H1 (cell line): ENCODE measurements around the gene CYP2F1. TPM values are rescaled to one million over a fixed set of nuclear protein-coding genes. Genes with fewer than 3 reads are reported as not detected.
"Not testable (repeated sequence)": the region's sequence is repeated elsewhere in the genome, so short reads cannot be mapped to it uniquely, and the experiment has no call there.

Source experiments
- CTCF ChIA-PET: fragments of 300-600 bp; sonication (Branson Sonifier 250); formaldehyde crosslinking; loops from one replicate; lab custom pipeline; 2021; ENCODE audit not compliant: partially characterized antibody; lab: Charles Lee
- POLR2A ChIA-PET: fragments of 300-600 bp; sonication (Branson Sonifier 250); formaldehyde crosslinking; loops from one replicate; lab custom pipeline; 2021; ENCODE audit warnings: inconsistent platforms; ENCODE audit not compliant: partially characterized antibody; lab: Charles Lee
- DNase-seq, 2 experiments: peaks; one replicate each; pipeline versions ENCODE4 v3.0.0 to v3.0.0-alpha.2; 2010 to 2022; ENCODE audit warnings: low spot score in 2 of 2, low read depth in 1 of 2, mixed read lengths in 1 of 2
- FAIRE-seq: peaks from 2 replicates; lab custom pipeline; 2011; peaks lifted over from hg19 to GRCh38; lab: Jason Lieb, UNC
- H2AFZ ChIP-seq: 2 replicates; pipeline ENCODE4 v1.8.1; 2012; ENCODE audit warnings: low read length, inconsistent platforms
- H2AK5ac ChIP-seq: 2 replicates; pipeline ENCODE4 v1.6.1; 2013; ENCODE audit warnings: low read depth, low read length
- H2BK120ac ChIP-seq: replicated peaks from 2 replicates; pipeline ENCODE3; 2013; ENCODE audit warnings: low read depth, low read length, inconsistent platforms
- H2BK12ac ChIP-seq: 2 replicates; pipeline ENCODE4 v1.6.1; 2013; ENCODE audit warnings: low read depth, low read length
- H2BK15ac ChIP-seq: 2 replicates; pipeline ENCODE4 v1.6.1; 2013; ENCODE audit warnings: low read length
- H2BK20ac ChIP-seq: 2 replicates; pipeline ENCODE4 v1.6.1; 2013; ENCODE audit warnings: low read length
- H2BK5ac ChIP-seq: 2 replicates; pipeline ENCODE4 v1.6.1; 2013; ENCODE audit warnings: low read depth, low read length
- H3K14ac ChIP-seq: 2 replicates; pipeline ENCODE4 v1.6.1; 2013; ENCODE audit warnings: inconsistent platforms; ENCODE audit not compliant: insufficient read length
- H3K18ac ChIP-seq: 2 replicates; pipeline ENCODE4 v1.6.1; 2013; ENCODE audit warnings: low read length; ENCODE audit errors: extremely low read depth
- H3K23ac ChIP-seq: 2 replicates; pipeline ENCODE4 v1.6.1; 2013; ENCODE audit warnings: inconsistent platforms; ENCODE audit not compliant: insufficient read length
- H3K23me2 ChIP-seq: 2 replicates; pipeline ENCODE4 v1.6.1; 2013; ENCODE audit warnings: low read depth, low read length
- H3K27ac ChIP-seq: 2 replicates; pipeline ENCODE4 v1.6.1; 2011; ENCODE audit warnings: low read depth, low read length, inconsistent platforms
- H3K27me3 ChIP-seq, 4 experiments: replicated peaks in 1 of 4; 1 replicate in 1 of 4; 2 replicates in 3 of 4; pipeline versions ENCODE4 v1.6.1 to v1.8.1; 2011 to 2013; ENCODE audit warnings: low read length in 3 of 4, mild to moderate bottlenecking in 3 of 4, inconsistent platforms in 2 of 4, mixed read lengths in 2 of 4, moderate library complexity in 1 of 4; ENCODE audit not compliant: control insufficient read depth in 3 of 4, insufficient read depth in 3 of 4; ENCODE audit errors: extremely low read depth in 1 of 4
- H3K36me3 ChIP-seq, 4 experiments: 2 replicates each; pipeline versions ENCODE4 v1.6.1 to v1.8.1; 2011 to 2013; ENCODE audit warnings: mild to moderate bottlenecking in 4 of 4, low read length in 3 of 4, moderate library complexity in 2 of 4, control low read depth in 1 of 4, inconsistent platforms in 1 of 4; ENCODE audit not compliant: insufficient read depth in 4 of 4, control insufficient read depth in 2 of 4
- H3K4ac ChIP-seq: replicated peaks from 2 replicates; pipeline ENCODE3; 2013; ENCODE audit warnings: low read length, low read depth, mixed read lengths, inconsistent platforms; ENCODE audit not compliant: insufficient read length
- H3K4me1 ChIP-seq, 4 experiments: replicated peaks in 1 of 4; 1 replicate in 1 of 4; 2 replicates in 3 of 4; pipeline versions ENCODE4 v1.6.1 to v1.8.1; 2011 to 2013; ENCODE audit warnings: low read length in 3 of 4, inconsistent platforms in 2 of 4, mixed read lengths in 1 of 4; ENCODE audit not compliant: insufficient read depth in 4 of 4, control insufficient read depth in 3 of 4
- H3K4me2 ChIP-seq, 2 experiments: 2 replicates each; pipeline versions ENCODE4 v1.6.1 to v1.8.1; 2011 to 2013; ENCODE audit warnings: low read depth in 2 of 2, low read length in 2 of 2, control low read depth in 1 of 2, inconsistent platforms in 1 of 2, mild to moderate bottlenecking in 1 of 2; ENCODE audit not compliant: insufficient read depth in 1 of 2
- H3K4me3 ChIP-seq, 4 experiments: fragments of 200-600, 300-600 bp in 1 of 4; sonication (generic), shearing (Covaris generic), sonication (Bioruptor Twin) in 1 of 4; 2 replicates each; pipeline versions ENCODE4 v1.5.1 to v1.8.1; 2011 to 2016; ENCODE audit warnings: low read length in 4 of 4, low read depth in 3 of 4, control low read depth in 2 of 4, inconsistent platforms in 2 of 4, mild to moderate bottlenecking in 2 of 4, mixed read lengths in 1 of 4, moderate library complexity in 1 of 4; ENCODE audit not compliant: insufficient read depth in 2 of 4; ENCODE audit errors: extremely low read depth in 1 of 4
- H3K56ac ChIP-seq: replicated peaks from 2 replicates; pipeline ENCODE3; 2013; ENCODE audit warnings: low read depth, mild to moderate bottlenecking, mixed read lengths, low read length, inconsistent platforms; ENCODE audit not compliant: insufficient read length
- H3K79me1 ChIP-seq: 2 replicates; pipeline ENCODE4 v1.6.1; 2013; ENCODE audit warnings: low read depth, low read length, control low read depth
- H3K79me2 ChIP-seq, 2 experiments: 2 replicates each; pipeline versions ENCODE4 v1.6.1 to v1.8.1; 2012 to 2013; ENCODE audit warnings: low read length in 2 of 2, mild to moderate bottlenecking in 2 of 2, inconsistent platforms in 1 of 2; ENCODE audit not compliant: insufficient read depth in 2 of 2, control insufficient read depth in 1 of 2
- H3K9ac ChIP-seq, 4 experiments: replicated peaks in 1 of 4; 1 replicate in 1 of 4; 2 replicates in 3 of 4; pipeline versions ENCODE4 v1.6.1 to v1.8.1; 2011 to 2013; ENCODE audit warnings: low read depth in 3 of 4, low read length in 3 of 4, control low read depth in 2 of 4, mild to moderate bottlenecking in 2 of 4, moderate library complexity in 2 of 4, inconsistent platforms in 1 of 4; ENCODE audit errors: extremely low read depth in 1 of 4
- H3K9me3 ChIP-seq, 2 experiments: 2 replicates each; pipeline versions ENCODE4 v1.6.1 to v1.8.1; 2012 to 2013; ENCODE audit warnings: mild to moderate bottlenecking in 2 of 2, moderate library complexity in 2 of 2, control low read depth in 1 of 2, inconsistent platforms in 1 of 2, low read depth in 1 of 2, low read length in 1 of 2, mixed read lengths in 1 of 2; ENCODE audit not compliant: insufficient read depth in 2 of 2
- H4K20me1 ChIP-seq, 2 experiments: replicated peaks in 1 of 2; 2 replicates each; pipeline versions ENCODE3 to v1.8.1; 2011 to 2013; ENCODE audit warnings: inconsistent platforms in 2 of 2, low read length in 2 of 2, mild to moderate bottlenecking in 1 of 2; ENCODE audit not compliant: insufficient read depth in 2 of 2, control insufficient read depth in 1 of 2
- H4K5ac ChIP-seq: 2 replicates; pipeline ENCODE4 v1.6.1; 2013; ENCODE audit warnings: low read length, low read depth, mixed read lengths, inconsistent platforms; ENCODE audit not compliant: insufficient read length
- H4K8ac ChIP-seq: 2 replicates; pipeline ENCODE4 v1.8.0; 2013; ENCODE audit warnings: mild to moderate bottlenecking, moderate library complexity, low read length, inconsistent platforms; ENCODE audit not compliant: insufficient read depth; ENCODE audit errors: extremely low read depth
- H4K91ac ChIP-seq: replicated peaks from 2 replicates; pipeline ENCODE3; 2013; ENCODE audit warnings: low read length, mixed read lengths, inconsistent platforms; ENCODE audit not compliant: insufficient read length
- SP2 ChIP-seq: IDR thresholded peaks from 2 replicates; pipeline ENCODE4 v1.6.1; 2012; ENCODE audit warnings: mild to moderate bottlenecking, low read length, inconsistent platforms
- WGBS, 2 experiments: shearing (Covaris generic) in 1 of 2; methylation state at CpG; one replicate each; pipeline versions ENCODE4 v1.1.6 to v1.1.7; 2013 to 2015; ENCODE audit warnings: low lambda C conversion rate in 2 of 2, mixed read lengths in 2 of 2, inconsistent platforms in 1 of 2, low coverage in 1 of 2, missing lambda C conversion rate in 1 of 2; ENCODE audit not compliant: insufficient replicate concordance in 2 of 2, insufficient coverage in 1 of 2, insufficient read length in 1 of 2; ENCODE audit errors: extremely low coverage in 1 of 2, missing lambda C conversion rate in 1 of 2; 5-methylcytosine and 5-hydroxymethylcytosine counted together
- polyA plus RNA-seq, 7 experiments: library from polyadenylated mRNA; depleted of rRNA in 3 of 7; stranded (reverse) in 5 of 7; unstranded in 2 of 7; fragments of >200 nt in 5 of 7; fragments of 200-250 nt in 2 of 7; gene quantifications; 1 replicate in 5 of 7; 2 replicates in 1 of 7; 4 replicates in 1 of 7; pipeline versions ENCODE4 v1.2.1 to v1.2.3, GENCODE V29; 2011 to 2013; ENCODE audit warnings: missing spikeins in 2 of 7, mixed read lengths in 2 of 7
- total RNA-seq: library from RNA; stranded (reverse); fragmentation: NEBNext Ultra II Directional; extraction: Animal tissue kit (Norgen Biotek cat#: 25700); gene quantifications from 2 replicates; pipeline ENCODE4 v1.2.1, GENCODE V29; 2021

Gene CYP2F1
- total and polyA plus RNA-seq, 2 of the 8 experiments (the other 6 are each of a cell fraction or from before 2014, with no cell fraction given): 0.17 TPM; not detected in 1

- no peak overlapping the region for H2BK20ac ChIP-seq
- H4K20me1 ChIP-seq: no peaks in the 10 kb centered on the region
- no peak overlapping the region for H3K9ac ChIP-seq
- 93% methylated on average over 2 of the region's 2 CpGs; no CpG with 5 or more reads in 1 of the 2 experiments for WGBS, 2 experiments
- H3K4me2 ChIP-seq: no peak overlapping the region
- H2AFZ ChIP-seq: no peak overlapping the region
- H3K4me3 ChIP-seq: no peak overlapping the region
- H3K27me3 ChIP-seq: no peaks in the 10 kb centered on the region
- TF ChIP-seq SP2: no peak
- no peak overlapping the region for H2BK5ac ChIP-seq
- H3K36me3 ChIP-seq: no peaks in the 10 kb centered on the region
- ChIA-PET POLR2A (interaction anchor here (1.3 kb wide), 1 partner anchor 9 kb away, joined by 3 read pairs; no protein-coding TSS in a partner anchor), CTCF (interaction anchor here (0.7 to 1.2 kb wide), 3 partner anchors 12 to 172 kb away, joined by 3 read pairs; no protein-coding TSS in a partner anchor)
- H3K27ac ChIP-seq: no peak overlapping the region
- no peak for DNase-seq
- no peak overlapping the region for H3K18ac ChIP-seq
- no peak overlapping the region for H3K23ac ChIP-seq
- no peaks in the 10 kb centered on the region for H3K79me1 ChIP-seq
- H4K8ac ChIP-seq: no peak overlapping the region
- no peak overlapping the region for H3K4ac ChIP-seq
- no peaks in the 10 kb centered on the region for H3K23me2 ChIP-seq
- H4K91ac ChIP-seq: no peak overlapping the region
- no peaks in the 10 kb centered on the region for H3K4me1 ChIP-seq
- H2BK12ac ChIP-seq: no peak overlapping the region
- no peak overlapping the region for H3K14ac ChIP-seq
- no peak overlapping the region for H2BK120ac ChIP-seq
- no peaks in the 10 kb centered on the region for H3K79me2 ChIP-seq
- no peak overlapping the region for H2AK5ac ChIP-seq
- H3K56ac ChIP-seq: no peak overlapping the region
- H2BK15ac ChIP-seq: no peak overlapping the region
- H4K5ac ChIP-seq: no peak overlapping the region
- no peaks in the 10 kb centered on the region for H3K9me3 ChIP-seq
- FAIRE-seq: no peak
Observed at GRCh38 chr19:41149831-41150230, 35.6 kb downstream of the CYP2F1 start.

GRCh38 chr19:41150986-41151385 lies 36.8 kb downstream of the CYP2F1 start:
- H3K23ac ChIP-seq, H2BK20ac ChIP-seq, H4K8ac ChIP-seq, H4K20me1 ChIP-seq, H3K4me1 ChIP-seq, H3K4me2 ChIP-seq, H3K4ac ChIP-seq, H3K14ac ChIP-seq, H4K91ac ChIP-seq, FAIRE-seq, POLR2A ChIA-PET, H3K4me3 ChIP-seq, H3K23me2 ChIP-seq, H2BK120ac ChIP-seq, H2BK12ac ChIP-seq, H2BK15ac ChIP-seq, H3K27me3 ChIP-seq, H3K36me3 ChIP-seq, H3K9me3 ChIP-seq, H2AFZ ChIP-seq, DNase-seq, H3K79me1 ChIP-seq, H3K79me2 ChIP-seq, H2AK5ac ChIP-seq, H3K9ac ChIP-seq, H3K18ac ChIP-seq, H4K5ac ChIP-seq, H3K56ac ChIP-seq, H3K27ac ChIP-seq, H2BK5ac ChIP-seq: not testable (repeated sequence)
- WGBS, 2 experiments: 92% methylated on average over 7 of the region's 7 CpGs; no CpG with 5 or more reads in 1 of the 2 experiments
- CTCF ChIA-PET: interaction anchor here (0.7 to 0.9 kb wide), 2 partner anchors 111 to 302 kb away, joined by 3 read pairs; no protein-coding TSS in a partner anchor
